Lung microvascular endothelial cell (primary cell): ENCODE measurements around the gene LRRC8A. TPM values are rescaled to one million over a fixed set of nuclear protein-coding genes. Genes with fewer than 3 reads are reported as not detected.

Experiments
- DNase-seq, 2 donors: peaks; one replicate each; pipeline versions ENCODE4 v3.0.0 to v3.0.0-alpha.2; 2010; ENCODE audit warnings: low read depth in 2 of 2
- total RNA-seq: library from RNA; depleted of rRNA; stranded (reverse); fragments of >200 nt; gene quantifications from 2 replicates; pipeline ENCODE4 v1.2.1, GENCODE V29; 2014

Gene LRRC8A
- total RNA-seq, 1 donor from 2014 or later = 101 TPM

- DNase-seq = no peak
Observed at GRCh38 chr9:128901379-128901778, 19.4 kb downstream of the LRRC8A start.

GRCh38 chr9:128901822-128902221, 19.9 kb downstream of the LRRC8A start:
- DNase-seq = no peak

- DNase-seq = peak; percentile 7 to 67
Observed at GRCh38 chr9:128902351-128903078, 20.6 kb downstream of the LRRC8A start.

GRCh38 chr9:128903079-128903461, 21.1 kb downstream of the LRRC8A start:
- DNase-seq = no peak

GRCh38 chr9:128903871-128904620, 22.1 kb downstream of the LRRC8A start:
- peak in 1 of 2 donors; percentile 5 for DNase-seq

GRCh38 chr9:128905964-128906363, 24.0 kb downstream of the LRRC8A start:
- DNase-seq = no peak

- peak in 1 of 2 donors; percentile 8 for DNase-seq
Observed at GRCh38 chr9:128906741-128907140, 24.8 kb downstream of the LRRC8A start.

GRCh38 chr9:128908372-128908771, 26.4 kb downstream of the LRRC8A start:
- no peak for DNase-seq

- DNase-seq = no peak
Observed at GRCh38 chr9:128909859-128910258, 27.9 kb downstream of the LRRC8A start.

DNA sequence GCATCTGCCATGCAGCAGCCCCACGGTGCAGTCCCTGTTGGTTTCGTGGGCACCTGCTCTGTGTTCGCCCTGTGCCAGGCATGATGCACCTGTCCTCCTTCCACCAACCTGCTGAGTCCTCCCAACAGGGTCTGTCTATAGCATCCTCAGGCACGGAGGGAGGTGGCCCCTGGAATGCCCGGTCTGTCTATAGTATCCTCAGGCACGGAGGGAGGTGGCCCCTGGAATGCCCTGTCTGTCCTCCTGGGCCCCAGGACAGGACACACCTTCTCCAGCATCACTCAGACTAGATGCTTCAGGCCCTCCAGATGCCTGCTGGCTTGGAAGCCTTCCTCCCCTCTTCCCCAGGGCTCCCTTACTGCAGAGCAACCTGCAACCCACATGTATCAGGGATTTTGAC, 29.0 kb downstream of the LRRC8A start:
- DNase-seq = no peak

DNA sequence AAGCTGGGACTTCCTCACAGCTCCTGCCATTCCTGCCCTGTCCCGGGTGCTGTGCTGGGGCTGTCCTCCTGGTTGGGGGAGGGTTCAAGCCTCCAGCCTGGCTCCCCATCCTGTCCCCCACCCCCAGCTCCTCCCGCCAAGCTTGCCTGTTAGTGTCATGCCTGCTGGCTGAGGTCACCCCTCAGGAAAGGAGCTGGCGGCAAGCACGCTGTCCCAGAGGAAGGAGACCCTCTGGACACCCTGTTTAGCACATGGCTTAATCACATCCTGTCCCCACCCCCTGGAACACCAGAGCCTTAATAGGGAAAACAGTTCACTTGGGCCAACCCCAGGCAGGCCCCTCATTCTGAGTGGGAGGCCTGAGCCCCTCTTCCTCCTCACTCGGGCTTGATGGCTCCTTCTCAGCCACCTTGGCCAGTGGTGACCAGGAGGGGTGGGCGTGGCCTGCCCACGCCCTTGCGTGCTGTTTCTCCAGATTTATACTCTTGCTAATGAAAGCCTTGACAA, 29.6 kb downstream of the LRRC8A start:
- peak; percentile 76 to 86 for DNase-seq

DNA sequence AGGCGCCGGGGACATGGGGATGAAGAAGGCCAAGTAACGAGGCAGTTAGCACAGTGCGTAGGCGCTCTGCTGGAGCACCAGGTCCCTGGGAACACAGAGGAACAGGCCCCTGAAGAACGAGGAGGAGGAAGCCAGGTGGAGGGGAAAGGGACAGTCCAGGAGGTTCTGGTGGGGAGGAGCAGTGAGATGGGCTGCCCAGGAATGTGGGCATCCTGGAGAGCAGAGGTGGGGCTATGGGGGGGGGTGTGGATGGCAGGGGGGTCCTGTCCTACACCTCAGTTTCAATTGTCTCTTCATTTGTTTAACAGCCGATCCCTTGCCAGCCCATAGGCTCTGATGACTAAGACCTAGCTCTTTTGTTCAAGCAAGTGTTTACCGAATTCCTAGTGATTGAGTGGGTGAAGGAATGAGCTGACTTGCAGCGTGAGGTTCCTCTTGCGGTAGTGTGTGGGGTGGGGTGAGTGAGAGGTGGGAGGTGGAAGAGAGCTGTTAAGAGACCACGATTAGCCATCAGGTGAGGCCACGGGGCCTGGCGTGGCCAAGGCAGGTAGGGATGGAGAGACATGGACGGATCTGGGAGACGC, 30.4 kb downstream of the LRRC8A start:
- DNase-seq = peak; percentile 47 to 92

DNA sequence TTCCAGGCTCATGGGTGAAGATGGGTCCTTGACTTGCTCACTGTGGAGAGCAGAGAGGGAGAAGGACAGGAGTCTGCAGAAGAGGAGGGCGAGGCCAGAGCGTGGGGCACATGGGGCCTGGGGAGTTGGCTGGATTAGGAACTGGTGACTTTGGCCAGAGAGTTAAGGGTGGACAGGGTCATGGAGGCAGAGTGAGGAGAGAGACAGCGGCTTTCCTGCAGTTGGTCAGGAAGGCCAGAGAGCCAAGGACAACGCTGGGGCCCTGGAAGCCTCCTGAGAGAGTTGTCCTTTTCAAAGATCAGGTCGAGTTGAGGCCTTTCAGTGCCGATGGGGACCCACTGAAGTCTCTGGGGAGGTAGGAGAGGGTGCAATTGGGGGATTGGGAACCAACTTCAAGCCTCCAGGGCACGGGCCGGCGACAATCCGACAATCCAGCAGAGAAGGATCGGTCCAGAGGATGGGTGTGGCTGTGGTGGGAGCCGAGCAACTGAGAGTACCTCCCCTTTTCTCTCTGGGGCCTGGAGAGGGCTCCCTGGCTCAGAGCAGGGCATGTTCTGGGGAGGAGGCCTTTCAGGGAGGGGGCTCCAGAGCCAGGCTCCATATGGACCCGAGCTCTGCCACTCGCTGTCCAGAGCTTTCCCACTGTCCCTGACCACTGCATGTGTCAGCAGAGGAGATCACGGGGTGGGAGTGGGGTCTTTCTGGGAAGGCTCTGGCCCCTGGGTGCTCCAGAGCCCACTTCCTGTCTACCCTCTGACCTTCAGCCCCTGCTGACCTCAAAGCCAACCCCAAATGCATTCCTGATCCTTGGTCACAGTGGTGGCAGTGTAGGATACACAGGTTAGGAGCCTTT, 31.3 kb downstream of the LRRC8A start:
- no peak for DNase-seq

GRCh38 chr9:128913995-128914772, 32.3 kb downstream of the LRRC8A start:
- no peak for DNase-seq

DNA sequence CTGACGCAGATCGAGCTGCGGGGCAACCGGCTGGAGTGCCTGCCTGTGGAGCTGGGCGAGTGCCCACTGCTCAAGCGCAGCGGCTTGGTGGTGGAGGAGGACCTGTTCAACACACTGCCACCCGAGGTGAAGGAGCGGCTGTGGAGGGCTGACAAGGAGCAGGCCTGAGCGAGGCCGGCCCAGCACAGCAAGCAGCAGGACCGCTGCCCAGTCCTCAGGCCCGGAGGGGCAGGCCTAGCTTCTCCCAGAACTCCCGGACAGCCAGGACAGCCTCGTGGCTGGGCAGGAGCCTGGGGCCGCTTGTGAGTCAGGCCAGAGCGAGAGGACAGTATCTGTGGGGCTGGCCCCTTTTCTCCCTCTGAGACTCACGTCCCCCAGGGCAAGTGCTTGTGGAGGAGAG, 34.3 kb downstream of the LRRC8A start:
- DNase-seq = no peak

GRCh38 chr9:128916745-128917144, 34.8 kb downstream of the LRRC8A start:
- DNase-seq = no peak

DNA sequence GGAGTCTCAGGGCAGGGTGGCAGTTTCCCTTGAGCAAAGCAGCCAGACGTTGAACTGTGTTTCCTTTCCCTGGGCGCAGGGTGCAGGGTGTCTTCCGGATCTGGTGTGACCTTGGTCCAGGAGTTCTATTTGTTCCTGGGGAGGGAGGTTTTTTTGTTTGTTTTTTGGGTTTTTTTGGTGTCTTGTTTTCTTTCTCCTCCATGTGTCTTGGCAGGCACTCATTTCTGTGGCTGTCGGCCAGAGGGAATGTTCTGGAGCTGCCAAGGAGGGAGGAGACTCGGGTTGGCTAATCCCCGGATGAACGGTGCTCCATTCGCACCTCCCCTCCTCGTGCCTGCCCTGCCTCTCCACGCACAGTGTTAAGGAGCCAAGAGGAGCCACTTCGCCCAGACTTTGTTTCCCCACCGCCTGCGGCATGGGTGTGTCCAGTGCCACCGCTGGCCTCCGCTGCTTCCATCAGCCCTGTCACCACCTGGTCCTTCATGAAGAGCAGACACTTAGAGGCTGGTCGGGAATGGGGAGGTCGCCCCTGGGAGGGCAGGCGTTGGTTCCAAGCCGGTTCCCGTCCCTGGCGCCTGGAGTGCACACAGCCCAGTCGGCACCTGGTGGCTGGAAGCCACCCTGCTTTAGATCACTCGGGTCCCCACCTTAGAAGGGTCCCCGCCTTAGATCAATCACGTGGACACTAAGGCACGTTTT, 35.4 kb downstream of the LRRC8A start:
- DNase-seq = peak in 1 of 2 donors; percentile 79

DNA sequence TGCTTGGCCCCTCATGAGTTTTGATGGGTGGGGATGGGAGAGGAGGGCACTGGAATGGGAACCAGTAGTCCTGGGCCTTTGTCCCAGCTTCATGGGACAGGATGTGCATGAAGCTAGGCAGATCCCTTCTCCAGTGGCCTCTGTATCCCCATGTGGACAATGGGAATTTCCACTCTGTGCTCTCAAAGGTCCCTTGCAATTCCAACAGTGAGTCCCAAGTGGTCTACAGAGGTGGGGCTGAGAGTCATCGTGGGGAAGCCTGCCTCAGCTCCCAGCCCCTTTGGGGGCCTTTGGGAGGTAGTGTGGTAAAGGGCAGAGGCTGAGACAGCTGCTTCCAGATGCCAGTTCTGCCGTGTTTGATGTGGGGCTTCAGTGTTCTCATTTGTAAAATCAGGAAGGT, 37.0 kb downstream of the LRRC8A start:
- DNase-seq = no peak

- DNase-seq = no peak
Observed at GRCh38 chr9:128919402-128920089, 37.6 kb downstream of the LRRC8A start.
